Neural progenitor cell (in vitro differentiated cells): ENCODE measurements around the gene FYCO1. TPM values are rescaled to one million over a fixed set of nuclear protein-coding genes. Genes with fewer than 3 reads are reported as not detected.
"Not testable (repeated sequence)": the region's sequence is repeated elsewhere in the genome, so short reads cannot be mapped to it uniquely, and the experiment has no call there.

Experiments
- DNase-seq: peaks from one replicate; pipeline ENCODE4 v3.0.0-alpha.2; 2016; ENCODE audit warnings: low spot score
- H2AFZ ChIP-seq: fragments of 200-600 bp; sonication (generic); replicated peaks from 2 replicates; pipeline ENCODE4 v1.6.1; 2016; ENCODE audit warnings: antibody characterized with exemption
- H3F3A ChIP-seq: fragments of 200-600 bp; sonication (generic); 2 replicates; pipeline ENCODE4 v1.6.1; 2016; ENCODE audit warnings: antibody characterized with exemption, low read depth
- H3K27ac ChIP-seq: fragments of 200-600 bp; sonication (generic); 2 replicates; pipeline ENCODE4 v1.5.1; 2016; ENCODE audit warnings: mild to moderate bottlenecking
- H3K27me3 ChIP-seq: fragments of 200-600 bp; sonication (generic); 2 replicates; pipeline ENCODE4 v1.6.1; 2016; ENCODE audit warnings: mild to moderate bottlenecking, moderate library complexity
- H3K36me3 ChIP-seq: fragments of 200-600 bp; sonication (generic); 2 replicates; pipeline ENCODE4 v1.5.1; 2016
- H3K4me1 ChIP-seq: fragments of 200-600 bp; sonication (generic); 2 replicates; pipeline ENCODE4 v1.6.1; 2016; ENCODE audit warnings: mixed run types
- H3K4me2 ChIP-seq: fragments of 200-600 bp; sonication (generic); 2 replicates; pipeline ENCODE4 v1.6.1; 2016
- H3K4me3 ChIP-seq: fragments of 200-600 bp; sonication (generic); 2 replicates; pipeline ENCODE4 v1.5.1; 2016
- H3K79me2 ChIP-seq: fragments of 200-600 bp; sonication (generic); 2 replicates; pipeline ENCODE4 v1.6.1; 2016; ENCODE audit warnings: low read depth
- H3K9ac ChIP-seq: fragments of 200-600 bp; sonication (generic); 2 replicates; pipeline ENCODE4 v1.6.1; 2016
- H3K9me3 ChIP-seq: fragments of 200-600 bp; sonication (generic); 2 replicates; pipeline ENCODE4 v1.5.1; 2016; ENCODE audit warnings: low read depth
- H4K20me1 ChIP-seq: fragments of 200-600 bp; sonication (generic); 2 replicates; pipeline ENCODE4 v1.6.1; 2016; ENCODE audit warnings: low read depth
- H3K27ac Mint-ChIP-seq: 3 replicates; pipeline ENCODE4 v1.8.0; 2021; ENCODE audit warnings: mixed read lengths
- H3K27me3 Mint-ChIP-seq: 2 replicates; pipeline ENCODE4 v1.8.0; 2022; ENCODE audit warnings: low read depth, mild to moderate bottlenecking, inconsistent platforms, moderate library complexity, mixed read lengths; ENCODE audit not compliant: insufficient read depth
- H3K36me3 Mint-ChIP-seq: 3 replicates; pipeline ENCODE4 v1.8.0; 2021; ENCODE audit warnings: mixed read lengths
- H3K4me1 Mint-ChIP-seq: 3 replicates; pipeline ENCODE4 v1.8.0; 2021; ENCODE audit warnings: mixed read lengths
- H3K4me3 Mint-ChIP-seq: 3 replicates; pipeline ENCODE4 v1.8.0; 2021; ENCODE audit warnings: mild to moderate bottlenecking, moderate library complexity, mixed read lengths
- H3K9me3 Mint-ChIP-seq: 3 replicates; pipeline ENCODE4 v1.8.0; 2020; ENCODE audit warnings: mixed read lengths
- EZH2 ChIP-seq: fragments of 200-600 bp; sonication (generic); IDR thresholded peaks from 2 replicates; pipeline ENCODE4 v1.6.1; 2017; ENCODE audit warnings: antibody characterized with exemption, mild to moderate bottlenecking, moderate library complexity
- EZH2phosphoT487 ChIP-seq: fragments of 200-600 bp; sonication (generic); IDR thresholded peaks from 2 replicates; pipeline ENCODE4 v1.6.1; 2017; ENCODE audit warnings: antibody characterized with exemption
- total RNA-seq: library from RNA; depleted of rRNA; stranded (reverse); fragments of >200 nt; gene quantifications from 2 replicates; pipeline ENCODE4 v1.2.3, GENCODE V29; 2015; ENCODE audit warnings: low replicate concordance
- TF ChIP-seq, protein P1 (sequence below): fragments of 200-600 bp; sonication (generic); IDR thresholded peaks from 2 replicates; pipeline ENCODE4 v1.5.1; 2017; ENCODE audit warnings: antibody characterized with exemption, mild to moderate bottlenecking

Gene FYCO1
- total RNA-seq, 1 donor from 2014 or later = 6.8 TPM

DNA sequence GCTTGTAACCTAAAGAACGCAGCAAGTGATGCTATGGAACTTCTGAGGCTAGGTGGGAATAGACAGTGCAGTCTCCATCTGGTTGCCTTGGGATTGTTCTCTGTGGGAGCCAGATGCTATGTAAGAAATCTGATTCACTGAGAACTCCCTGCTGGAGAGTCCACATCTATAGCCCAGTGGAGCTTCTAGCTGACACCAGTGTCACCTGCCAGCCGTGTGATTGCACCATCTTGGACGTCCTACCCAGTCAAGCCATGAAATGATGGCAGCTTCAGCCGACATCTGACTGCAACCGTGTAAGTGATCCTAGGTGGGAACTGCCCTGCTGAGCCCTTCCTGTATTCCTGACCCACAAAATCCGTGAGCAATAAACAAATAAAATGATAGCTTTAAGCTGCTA lies 12.4 kb upstream of the FYCO1 start:
- Histone ChIP-seq H3F3A (no peaks in the 10 kb centered on the region), H3K27ac (no peak overlapping the region), H3K4me1 (no peaks in the 10 kb centered on the region), H3K4me2 (no peak overlapping the region), H4K20me1 (no peaks in the 10 kb centered on the region), H3K9me3 (no peaks in the 10 kb centered on the region), H3K27me3 (no peaks in the 10 kb centered on the region), H3K36me3 (no peaks in the 10 kb centered on the region), H2AFZ (no peak overlapping the region), H3K4me3 (no peak overlapping the region), H3K79me2 (no peaks in the 10 kb centered on the region), H3K9ac (no peak overlapping the region)
- H3K4me1 Mint-ChIP-seq = no peaks in the 10 kb centered on the region
- DNase-seq = no peak
- H3K4me3 Mint-ChIP-seq = no peak overlapping the region
- TF ChIP-seq, protein P1, sequence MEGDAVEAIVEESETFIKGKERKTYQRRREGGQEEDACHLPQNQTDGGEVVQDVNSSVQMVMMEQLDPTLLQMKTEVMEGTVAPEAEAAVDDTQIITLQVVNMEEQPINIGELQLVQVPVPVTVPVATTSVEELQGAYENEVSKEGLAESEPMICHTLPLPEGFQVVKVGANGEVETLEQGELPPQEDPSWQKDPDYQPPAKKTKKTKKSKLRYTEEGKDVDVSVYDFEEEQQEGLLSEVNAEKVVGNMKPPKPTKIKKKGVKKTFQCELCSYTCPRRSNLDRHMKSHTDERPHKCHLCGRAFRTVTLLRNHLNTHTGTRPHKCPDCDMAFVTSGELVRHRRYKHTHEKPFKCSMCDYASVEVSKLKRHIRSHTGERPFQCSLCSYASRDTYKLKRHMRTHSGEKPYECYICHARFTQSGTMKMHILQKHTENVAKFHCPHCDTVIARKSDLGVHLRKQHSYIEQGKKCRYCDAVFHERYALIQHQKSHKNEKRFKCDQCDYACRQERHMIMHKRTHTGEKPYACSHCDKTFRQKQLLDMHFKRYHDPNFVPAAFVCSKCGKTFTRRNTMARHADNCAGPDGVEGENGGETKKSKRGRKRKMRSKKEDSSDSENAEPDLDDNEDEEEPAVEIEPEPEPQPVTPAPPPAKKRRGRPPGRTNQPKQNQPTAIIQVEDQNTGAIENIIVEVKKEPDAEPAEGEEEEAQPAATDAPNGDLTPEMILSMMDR = no peak
- TF ChIP-seq EZH2phosphoT487 (no peak), EZH2 (no peak)
- H3K27ac Mint-ChIP-seq = no peak overlapping the region
- H3K27me3 Mint-ChIP-seq = no peaks in the 10 kb centered on the region
- H3K36me3 Mint-ChIP-seq = no peaks in the 10 kb centered on the region
- no peaks in the 10 kb centered on the region for H3K9me3 Mint-ChIP-seq

DNA sequence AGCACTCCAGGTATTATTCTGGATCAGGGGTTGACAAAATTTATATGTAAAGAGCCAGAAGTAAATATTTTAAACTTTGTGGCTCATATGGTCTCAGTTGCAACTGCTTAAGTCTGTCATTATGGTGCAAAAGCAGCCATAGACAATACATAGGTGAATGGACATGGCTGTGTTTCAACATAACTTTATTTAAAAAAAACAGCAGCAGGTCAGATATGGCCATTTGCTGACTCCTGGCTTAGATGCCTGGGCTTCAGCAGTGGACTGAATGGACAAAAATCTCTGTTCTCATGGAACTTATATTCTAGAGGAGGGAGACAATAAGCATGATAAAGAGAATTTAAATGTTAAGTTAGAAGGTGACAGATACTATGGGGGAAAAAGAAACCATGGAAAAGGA lies 11.7 kb upstream of the FYCO1 start:
- H3K27ac ChIP-seq = no peak overlapping the region
- H3K79me2 ChIP-seq = no peaks in the 10 kb centered on the region
- TF ChIP-seq EZH2phosphoT487 (no peak), EZH2 (no peak)
- TF ChIP-seq, protein P1 = no peak
- Mint-ChIP-seq H3K4me1 (no peaks in the 10 kb centered on the region), H3K27me3 (no peaks in the 10 kb centered on the region), H3K27ac (no peak overlapping the region), H3K9me3 (no peaks in the 10 kb centered on the region), H3K4me3 (no peak overlapping the region), H3K36me3 (no peaks in the 10 kb centered on the region)
- H3K4me1 ChIP-seq = no peaks in the 10 kb centered on the region
- H3K4me3 ChIP-seq = no peak overlapping the region
- H4K20me1 ChIP-seq = no peaks in the 10 kb centered on the region
- DNase-seq = no peak
- no peak overlapping the region for H2AFZ ChIP-seq
- H3F3A ChIP-seq = no peaks in the 10 kb centered on the region
- no peaks in the 10 kb centered on the region for H3K27me3 ChIP-seq
- no peaks in the 10 kb centered on the region for H3K36me3 ChIP-seq
- no peaks in the 10 kb centered on the region for H3K9me3 ChIP-seq
- H3K4me2 ChIP-seq = no peak overlapping the region
- H3K9ac ChIP-seq = no peak overlapping the region

DNA sequence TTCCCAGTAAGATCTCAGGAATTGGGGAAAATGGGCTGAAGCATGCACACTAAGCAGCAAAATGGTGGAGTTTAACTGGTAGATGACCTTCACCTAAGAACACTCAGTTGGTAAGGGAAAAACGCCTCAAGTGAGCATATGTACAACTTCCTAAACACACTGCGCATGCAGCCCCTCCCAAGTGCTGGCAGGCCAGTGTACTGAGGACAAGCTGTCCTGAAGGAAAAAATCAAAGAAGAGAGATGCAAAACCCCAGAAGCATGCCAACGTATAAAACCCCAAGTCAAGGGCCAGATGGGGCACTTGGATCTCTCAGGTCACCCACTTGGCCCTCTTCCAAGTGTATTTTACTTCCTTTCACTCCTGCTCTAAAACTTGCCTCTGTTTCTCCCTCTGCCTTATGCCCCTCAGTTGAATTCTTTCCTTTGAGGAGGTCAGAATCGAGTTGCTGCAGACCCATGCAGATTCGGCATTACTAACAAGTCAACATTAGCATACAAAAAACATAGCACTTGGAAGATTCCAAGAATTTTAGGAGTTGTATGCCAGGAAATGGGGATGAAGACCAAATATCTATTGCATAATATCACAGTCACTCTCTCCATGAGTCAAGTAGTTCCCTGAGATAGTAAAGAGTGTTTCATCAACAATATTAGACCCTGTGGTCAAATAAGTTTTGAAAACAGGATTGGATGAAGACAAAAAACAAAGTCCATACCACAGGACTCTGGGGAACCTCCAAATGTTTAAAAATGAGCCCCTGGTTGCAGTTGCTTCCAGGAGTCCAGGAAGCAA lies 10.8 kb upstream of the FYCO1 start:
- Histone ChIP-seq H3K36me3 (no peaks in the 10 kb centered on the region), H3K4me3 (no peak overlapping the region), H3K79me2 (no peaks in the 10 kb centered on the region), H3K27me3 (no peaks in the 10 kb centered on the region), H4K20me1 (no peaks in the 10 kb centered on the region), H3K4me1 (no peaks in the 10 kb centered on the region), H3K27ac (no peak overlapping the region), H3F3A (no peaks in the 10 kb centered on the region), H3K9me3 (no peaks in the 10 kb centered on the region), H3K4me2 (no peak overlapping the region), H2AFZ (no peak overlapping the region), H3K9ac (no peak overlapping the region)
- Mint-ChIP-seq H3K9me3 (no peaks in the 10 kb centered on the region), H3K27me3 (no peaks in the 10 kb centered on the region), H3K4me1 (no peaks in the 10 kb centered on the region), H3K4me3 (no peak overlapping the region), H3K36me3 (no peaks in the 10 kb centered on the region), H3K27ac (no peak overlapping the region)
- no peak for TF ChIP-seq EZH2
- no peak for TF ChIP-seq EZH2phosphoT487
- TF ChIP-seq, protein P1 = no peak
- DNase-seq = no peak

DNA sequence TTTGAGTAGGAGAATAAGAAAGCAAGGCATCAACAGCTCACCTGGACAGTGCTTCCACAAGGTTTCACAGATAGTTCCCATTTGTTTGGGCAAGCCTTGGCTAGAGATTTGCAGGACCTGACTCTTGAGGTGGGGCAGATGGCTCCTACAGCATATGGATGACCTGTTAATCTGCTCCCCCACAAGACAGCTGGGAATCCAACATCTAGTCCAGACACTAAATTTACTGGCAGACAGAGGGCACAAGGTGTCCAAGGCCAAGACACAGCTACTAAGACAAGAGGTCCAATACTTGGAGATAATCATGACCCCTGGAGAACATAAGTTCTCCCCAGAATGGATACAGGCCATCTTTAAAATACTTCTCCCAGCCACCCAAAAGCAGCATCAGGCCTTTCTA lies 8.1 kb upstream of the FYCO1 start:
- not testable (repeated sequence) for H3K36me3 Mint-ChIP-seq, H3K4me2 ChIP-seq, H2AFZ ChIP-seq, H4K20me1 ChIP-seq, H3K27me3 ChIP-seq, H3K4me3 Mint-ChIP-seq, H3K27me3 Mint-ChIP-seq, H3K4me1 Mint-ChIP-seq, H3F3A ChIP-seq, H3K9me3 Mint-ChIP-seq, H3K36me3 ChIP-seq, H3K9ac ChIP-seq, H3K79me2 ChIP-seq, H3K27ac Mint-ChIP-seq, H3K27ac ChIP-seq, H3K4me1 ChIP-seq, H3K4me3 ChIP-seq, H3K9me3 ChIP-seq, DNase-seq
